Breast epithelium (tissue), 4 donors: ENCODE data around the gene ACSF2. TPM values are rescaled to one million over a fixed set of nuclear protein-coding genes. Genes with fewer than 3 reads are reported as not detected.
"Not testable (repeated sequence)": the region's sequence is repeated elsewhere in the genome, so short reads cannot be mapped to it uniquely, and the experiment has no call there.

ENCODE experiments used
- DNase-seq, 2 donors: peaks; one replicate each; pipeline ENCODE4 v3.0.0-alpha.2; 2019; ENCODE audit warnings: low spot score in 2 of 2
- H3K27ac ChIP-seq, 2 donors: fragments of 200-600 bp; sonication (generic) in 1 of 2; one replicate each; pipeline ENCODE4 v1.5.1; 2016 to 2019; ENCODE audit warnings: mild to moderate bottlenecking in 1 of 2
- H3K27me3 ChIP-seq, 2 donors: fragments of 200-600 bp; sonication (generic) in 1 of 2; one replicate each; pipeline versions ENCODE4 v1.5.1 to v1.6.0; 2017 to 2019; ENCODE audit warnings: control low read depth in 1 of 2, mild to moderate bottlenecking in 1 of 2
- H3K36me3 ChIP-seq: fragments of 200-600 bp; one replicate; pipeline ENCODE4 v1.5.1; 2019
- H3K4me1 ChIP-seq, 2 donors: fragments of 200-600 bp; sonication (generic); one replicate each; pipeline ENCODE4 v1.5.1; 2016 to 2019; ENCODE audit warnings: control low read depth in 1 of 2
- H3K4me3 ChIP-seq, 3 donors: fragments of 200-600 bp; sonication (generic); 1 replicate in 2 of 3; 2 replicates in 1 of 3; pipeline ENCODE4 v1.5.1; 2016 to 2019; ENCODE audit warnings: mild to moderate bottlenecking in 3 of 3, moderate library complexity in 2 of 3
- H3K9me3 ChIP-seq, 2 donors: fragments of 200-600 bp; sonication (generic) in 1 of 2; one replicate each; pipeline ENCODE4 v1.5.1; 2016 to 2019; ENCODE audit warnings: control low read depth in 1 of 2
- CTCF ChIP-seq, 3 donors: fragments of 450-650 bp; IDR thresholded peaks; one replicate each; pipeline ENCODE4 v1.5.1; 2016 to 2017; ENCODE audit warnings: antibody characterized with exemption in 3 of 3, mild to moderate bottlenecking in 3 of 3, moderate library complexity in 3 of 3
- POLR2A ChIP-seq: fragments of 450-650 bp; IDR thresholded peaks from one replicate; pipeline ENCODE4 v1.6.1; 2016; ENCODE audit warnings: antibody characterized with exemption, mild to moderate bottlenecking, moderate library complexity
- POLR2AphosphoS5 ChIP-seq, 3 donors: sonication (generic); formaldehyde crosslinking; IDR thresholded peaks; one replicate each; pipeline ENCODE4 v1.6.1; 2017; ENCODE audit warnings: antibody characterized with exemption in 3 of 3
- intact Hi-C: fragments of 100-400 bp; cut with DNase I; formaldehyde crosslinking; loops from one replicate; pipeline ENCODE4 v1.15.1; 2023; ENCODE audit warnings: low total_unique reads
- total RNA-seq, 3 donors: library from RNA; depleted of rRNA; stranded (reverse); fragments of >200 nt; gene quantifications; one replicate each; pipeline ENCODE4 v1.1.0, GENCODE V29; 2016

ACSF2 gene
- total RNA-seq, 3 donors from 2014 or later = 19.4 to 95.4 (median 86.3) TPM

- H3K27me3 ChIP-seq = no peaks in the 10 kb centered on the region
- peak overlapping the region; percentile 86 to 91 for H3K27ac ChIP-seq
- DNase-seq = no peak
- H3K9me3 ChIP-seq = no peaks in the 10 kb centered on the region
- no peaks in the 10 kb centered on the region for H3K36me3 ChIP-seq
- TF ChIP-seq POLR2AphosphoS5 (IDR thresholded peaks at IDR 0.05) (no peak), POLR2A (no peak)
- no peak overlapping the region for H3K4me3 ChIP-seq
- intact Hi-C loops = no loop called here
- peaks cover 6 to 10% of the 10 kb centered on the region in 2 donors for H3K4me1 ChIP-seq
Measured at GRCh38 chr17:50424246-50424995, 1.6 kb upstream of the ACSF2 start.

GRCh38 chr17:50424996-50425681, 879 bp upstream of the ACSF2 start:
- intact Hi-C loops = no loop called here
- H3K27ac ChIP-seq = peak overlapping the region; percentile 86 to 91

GRCh38 chr17:50426472-50426782, 409 bp downstream of the ACSF2 start:
- DNase-seq = no peak
- no peaks in the 10 kb centered on the region for H3K9me3 ChIP-seq
- intact Hi-C loops = no loop called here
- H3K4me3 ChIP-seq = peak overlapping the region; percentile 49 to 81 (median 77)
- H3K4me1 ChIP-seq = peaks cover 6 to 10% of the 10 kb centered on the region in 2 donors
- peak overlapping the region; percentile 86 to 91 for H3K27ac ChIP-seq
- no peaks in the 10 kb centered on the region for H3K36me3 ChIP-seq
- no peaks in the 10 kb centered on the region for H3K27me3 ChIP-seq
- no peak for TF ChIP-seq CTCF (IDR thresholded peaks at IDR 0.05)
- TF ChIP-seq POLR2AphosphoS5 (IDR thresholded peaks at IDR 0.05) = no peak
- no peak for TF ChIP-seq POLR2A

More at GRCh38 chr17:50424996-50425681, 879 bp upstream of the ACSF2 start:
- Histone ChIP-seq H3K27me3 (no peaks in the 10 kb centered on the region), H3K9me3 (no peaks in the 10 kb centered on the region), H3K4me1 (peaks cover 6 to 10% of the 10 kb centered on the region in 2 donors), H3K36me3 (no peaks in the 10 kb centered on the region), H3K4me3 (peak overlapping the region; percentile 49 to 81 (median 77))
- no peak for DNase-seq
- TF ChIP-seq CTCF (IDR thresholded peaks at IDR 0.05) (no peak), POLR2AphosphoS5 (IDR thresholded peaks at IDR 0.05) (no peak), POLR2A (no peak)

GRCh38 chr17:50426814-50427787, 1.1 kb downstream of the ACSF2 start:
- TF ChIP-seq POLR2AphosphoS5 (IDR thresholded peaks at IDR 0.05) = no peak
- TF ChIP-seq CTCF (IDR thresholded peaks at IDR 0.05) = peak in 1 of 3 donors; percentile 16
- no peak for TF ChIP-seq POLR2A
- Histone ChIP-seq H3K36me3 (no peaks in the 10 kb centered on the region), H3K9me3 (no peaks in the 10 kb centered on the region), H3K4me3 (peak overlapping the region; percentile 49 to 81 (median 77)), H3K27ac (peak overlapping the region; percentile 86 to 91), H3K27me3 (no peaks in the 10 kb centered on the region), H3K4me1 (peaks cover 6 to 10% of the 10 kb centered on the region in 2 donors)
- intact Hi-C loops = no loop called here
- DNase-seq = peak in 1 of 2 donors; percentile 54

GRCh38 chr17:50428126-50428525, 2.1 kb downstream of the ACSF2 start:
- H3K27ac ChIP-seq = peak overlapping the region; percentile 86 to 91
- intact Hi-C loops, DNase-seq: not testable (repeated sequence)

More at GRCh38 chr17:50428126-50428525, 2.1 kb downstream of the ACSF2 start:
- H3K27me3 ChIP-seq, H3K9me3 ChIP-seq, H3K36me3 ChIP-seq: not testable (repeated sequence)
- Histone ChIP-seq H3K4me3 (peak overlapping the region in 2 of 3 donors; percentile 77 to 81), H3K4me1 (peaks cover 6 to 10% of the 10 kb centered on the region in 2 donors)
